ENCODE results near the gene RSPRY1.

RSPRY1 gene

GRCh38 chr16:57185945-57186871 lies at the start of gene RSPRY1, which contains the start of gene PSME3IP1:
Gene RSPRY1 (plus strand): TSS chr16:57186329. CDS start chr16:57204659, 18,330 bp downstream.
Gene PSME3IP1 (minus strand): TSS chr16:57186039. CDS start chr16:57173854, 12,185 bp downstream.
- DNase-seq (ENCODE audit: low read depth) = peak; percentile 100

GRCh38 chr16:57137043-57137442 lies 49.1 kb upstream of the RSPRY1 start:
- DNase-seq (ENCODE audit: low read depth) = no peak

- DNase-seq (ENCODE audit: low read depth) = no peak
Measured at GRCh38 chr16:57137566-57138273, 48.4 kb upstream of the RSPRY1 start.

- DNase-seq (ENCODE audit: low read depth) = no peak
Measured at GRCh38 chr16:57138281-57138935, 47.7 kb upstream of the RSPRY1 start.

- no peak for DNase-seq (ENCODE audit: low read depth)
Measured at GRCh38 chr16:57140931-57141668, 45.0 kb upstream of the RSPRY1 start.

- no peak for DNase-seq (ENCODE audit: low read depth)
Measured at GRCh38 chr16:57141822-57142631, 44.1 kb upstream of the RSPRY1 start.

- no peak for DNase-seq (ENCODE audit: low read depth)
Measured at GRCh38 chr16:57143149-57143921, 42.8 kb upstream of the RSPRY1 start.

- no peak for DNase-seq (ENCODE audit: low read depth)
Measured at GRCh38 chr16:57144027-57144426, 42.1 kb upstream of the RSPRY1 start.

- DNase-seq (ENCODE audit: low read depth) = no peak
Measured at GRCh38 chr16:57145046-57146021, 40.8 kb upstream of the RSPRY1 start.

GRCh38 chr16:57146040-57146647 lies 40.0 kb upstream of the RSPRY1 start:
- no peak for DNase-seq (ENCODE audit: low read depth)

- no peak for DNase-seq (ENCODE audit: low read depth)
Measured at GRCh38 chr16:57146735-57147134, 39.4 kb upstream of the RSPRY1 start.

- DNase-seq (ENCODE audit: low read depth) = peak; percentile 16
Measured at GRCh38 chr16:57147381-57148221, 38.5 kb upstream of the RSPRY1 start.

GRCh38 chr16:57148481-57148880 lies 37.6 kb upstream of the RSPRY1 start:
- no peak for DNase-seq (ENCODE audit: low read depth)

GRCh38 chr16:57149391-57149790 lies 36.7 kb upstream of the RSPRY1 start:
- DNase-seq (ENCODE audit: low read depth) = no peak

GRCh38 chr16:57150682-57151330 lies 35.3 kb upstream of the RSPRY1 start:
- peak; percentile 32 for DNase-seq (ENCODE audit: low read depth)

- DNase-seq (ENCODE audit: low read depth) = no peak
Measured at GRCh38 chr16:57151369-57151768, 34.8 kb upstream of the RSPRY1 start.

All from iris pigment epithelial cell (primary cell).